ENCODE data around the gene USHBP1. TPM values are rescaled to one million over a fixed set of nuclear protein-coding genes. Genes with fewer than 3 reads are reported as not detected.
A peak's percentile ranks its signal among the peaks of the same experiment; 100 is the strongest.

USHBP1 gene
- total RNA-seq, 1 experiment from 2014 or later = 12.3 TPM

GRCh38 chr19:17294051-17294891 lies 29.7 kb upstream of the USHBP1 start:
- ATAC-seq (peak; percentile 4; the same call in 1 of the 2 replicates), DNase-seq (ENCODE audit: low spot score) (peak; percentile 91)
- no peaks in the 10 kb centered on the region; the same call in 1 of the 2 replicates for H3K27me3 Mint-ChIP-seq (ENCODE audit: low read depth)
- CTCF ChIA-PET = interaction anchor here (0.5 to 3.3 kb wide), 10 partner anchors 8 to 510 kb away, joined by 3 to 60 read pairs (median 4); partner anchors contain the start of genes CCDC194, DDA1 and MRPL34
- H3K36me3 Mint-ChIP-seq = peaks cover 27% of the 10 kb centered on the region
- H3K9me3 Mint-ChIP-seq = peaks cover 5% of the 10 kb centered on the region
- peak overlapping the region; percentile 68; the same call in 1 of the 2 replicates for H3K27ac Mint-ChIP-seq
- no peak for TF ChIP-seq ERG (CRISPR knock-in tag; IDR thresholded peaks at IDR 0.05)
- TF ChIP-seq SP1 (CRISPR knock-in tag; conservative IDR thresholded peaks at IDR 0.05) = peak; percentile 86
- TF ChIP-seq FOXP4 (CRISPR knock-in tag; IDR thresholded peaks at IDR 0.05) = 0 out of 2 replicates have a peak, but pooled peaks have one; percentile 44
- H3K4me3 Mint-ChIP-seq = peak overlapping the region; percentile 59
- H3K4me1 Mint-ChIP-seq = peaks cover 10% of the 10 kb centered on the region
- POLR2A ChIA-PET = interaction anchor here (0.5 to 1.8 kb wide), 3 partner anchors 11 to 18 kb away, joined by 3 to 10 read pairs (median 7); partner anchors contain the start of gene DDA1

- H3K9me3 Mint-ChIP-seq = peaks cover 5% of the 10 kb centered on the region
- no peak for TF ChIP-seq ZNF396 (CRISPR knock-in tag; IDR thresholded peaks at IDR 0.05; ENCODE audit: borderline replicate concordance)
- peak; percentile 70 for TF ChIP-seq ZNF121 (CRISPR knock-in tag; IDR thresholded peaks at IDR 0.05)
- DNase-seq (ENCODE audit: low spot score) = no peak
- H3K4me3 Mint-ChIP-seq = peak overlapping the region; percentile 59
- peak overlapping the region; percentile 68; the same call in 1 of the 2 replicates for H3K27ac Mint-ChIP-seq
- H3K4me1 Mint-ChIP-seq = peaks cover 10% of the 10 kb centered on the region
- CTCF ChIA-PET = interaction anchor here (0.7 to 3.3 kb wide), 15 partner anchors 9 to 110 kb away, joined by 3 to 60 read pairs (median 6); partner anchors contain the start of genes ANKLE1, ANO8, CCDC194 and DDA1
- no peaks in the 10 kb centered on the region; the same call in 1 of the 2 replicates for H3K27me3 Mint-ChIP-seq (ENCODE audit: low read depth)
- peaks cover 23% of the 10 kb centered on the region for H3K36me3 Mint-ChIP-seq
- no peak for ATAC-seq
- POLR2A ChIA-PET = interaction anchor here (0.7 to 2.8 kb wide), 10 partner anchors 9 to 170 kb away, joined by 3 to 17 read pairs (median 5); partner anchors contain the start of genes DDA1, MRPL34 and USE1
These were observed 29.1 kb upstream of the USHBP1 start for GRCh38 chr19:17293605-17294004.

- POLR2A ChIA-PET = interaction anchor here (0.6 to 2.8 kb wide), 13 partner anchors 10 to 169 kb away, joined by 3 to 17 read pairs (median 5); partner anchors contain the start of genes ANO8, DDA1, MRPL34 and USE1
- Mint-ChIP-seq H3K9me3 (no peaks in the 10 kb centered on the region), H3K27ac (peak overlapping the region; percentile 94), H3K4me3 (peak overlapping the region; percentile 79), H3K4me1 (peaks cover 10% of the 10 kb centered on the region), H3K27me3 (ENCODE audit: low read depth) (no peaks in the 10 kb centered on the region; the same call in 1 of the 2 replicates), H3K36me3 (peaks cover 15% of the 10 kb centered on the region)
- peak; percentile 90 for ATAC-seq
- peak; percentile 92 for DNase-seq (ENCODE audit: low spot score)
- CTCF ChIA-PET = interaction anchor here (0.6 to 3.3 kb wide), 21 partner anchors 10 to 120 kb away, joined by 3 to 60 read pairs (median 5); partner anchors contain the start of genes ANKLE1, ANO8, BABAM1 and DDA1
- no peak for TF ChIP-seq ZNF281 (CRISPR knock-in tag; IDR thresholded peaks at IDR 0.05)
- TF ChIP-seq ZNF423 (CRISPR knock-in tag; IDR thresholded peaks at IDR 0.05) = no peak
- TF ChIP-seq NR2C2 (CRISPR knock-in tag; IDR thresholded peaks at IDR 0.05) = no peak
- no peak for TF ChIP-seq ESRRA (CRISPR knock-in tag; IDR thresholded peaks at IDR 0.05; ENCODE audit: borderline replicate concordance)
- peak; percentile 56; the same call in 1 of the 2 replicates for TF ChIP-seq TEAD1 (CRISPR knock-in tag; IDR thresholded peaks at IDR 0.05)
- peak; percentile 69; the same call in 1 of the 2 replicates for TF ChIP-seq E2F5 (CRISPR knock-in tag; IDR thresholded peaks at IDR 0.05)
- peak; percentile 75; the same call in 1 of the 2 replicates for TF ChIP-seq TP53 (CRISPR knock-in tag; IDR thresholded peaks at IDR 0.05)
- TF ChIP-seq USF1 (CRISPR knock-in tag; IDR thresholded peaks at IDR 0.05) = peak; percentile 48; the same call in 1 of the 2 replicates
- 0 out of 2 replicates have a peak, but pooled peaks have one; percentile 78 for TF ChIP-seq E2F1 (CRISPR knock-in tag; IDR thresholded peaks at IDR 0.05)
These were observed 27.9 kb upstream of the USHBP1 start for GRCh38 chr19:17292301-17293074.

All from WTC11 (cell line).